Measurements from ENCODE around the gene RAI1.

Gene RAI1

DNA sequence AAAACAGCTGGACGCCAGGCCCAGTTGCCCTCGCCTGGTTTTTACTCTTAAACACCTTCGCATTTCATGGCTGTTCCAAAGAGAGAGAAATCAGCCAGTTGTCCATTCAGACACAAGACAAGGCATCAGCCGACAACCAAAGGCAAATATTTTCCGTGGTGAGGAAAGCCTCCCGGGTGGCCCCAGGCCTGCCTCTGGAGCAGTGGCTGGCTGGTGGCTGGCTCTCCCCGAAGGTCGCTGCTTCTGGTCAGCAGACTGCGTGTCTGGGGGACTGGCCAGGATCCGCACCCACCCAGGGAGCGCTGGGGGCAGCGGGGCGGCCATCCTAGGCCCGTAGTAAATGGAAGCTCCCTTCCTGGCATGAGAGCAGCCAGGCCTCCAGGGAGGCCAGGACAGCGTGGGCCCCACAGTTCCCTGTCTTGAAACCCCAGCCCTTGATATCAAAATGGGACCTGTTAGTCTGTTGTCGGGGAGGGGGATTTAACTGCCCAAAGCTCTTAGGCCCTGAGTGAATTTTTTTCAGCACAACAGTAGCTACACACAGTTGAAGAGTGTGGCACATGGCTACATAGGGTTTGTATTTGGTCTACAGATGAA lies 97.9 kb downstream of the RAI1 start:
- TF ChIP-seq, protein P1, sequence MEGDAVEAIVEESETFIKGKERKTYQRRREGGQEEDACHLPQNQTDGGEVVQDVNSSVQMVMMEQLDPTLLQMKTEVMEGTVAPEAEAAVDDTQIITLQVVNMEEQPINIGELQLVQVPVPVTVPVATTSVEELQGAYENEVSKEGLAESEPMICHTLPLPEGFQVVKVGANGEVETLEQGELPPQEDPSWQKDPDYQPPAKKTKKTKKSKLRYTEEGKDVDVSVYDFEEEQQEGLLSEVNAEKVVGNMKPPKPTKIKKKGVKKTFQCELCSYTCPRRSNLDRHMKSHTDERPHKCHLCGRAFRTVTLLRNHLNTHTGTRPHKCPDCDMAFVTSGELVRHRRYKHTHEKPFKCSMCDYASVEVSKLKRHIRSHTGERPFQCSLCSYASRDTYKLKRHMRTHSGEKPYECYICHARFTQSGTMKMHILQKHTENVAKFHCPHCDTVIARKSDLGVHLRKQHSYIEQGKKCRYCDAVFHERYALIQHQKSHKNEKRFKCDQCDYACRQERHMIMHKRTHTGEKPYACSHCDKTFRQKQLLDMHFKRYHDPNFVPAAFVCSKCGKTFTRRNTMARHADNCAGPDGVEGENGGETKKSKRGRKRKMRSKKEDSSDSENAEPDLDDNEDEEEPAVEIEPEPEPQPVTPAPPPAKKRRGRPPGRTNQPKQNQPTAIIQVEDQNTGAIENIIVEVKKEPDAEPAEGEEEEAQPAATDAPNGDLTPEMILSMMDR (IDR thresholded peaks at IDR 0.05; ENCODE audit: extremely low read depth, missing control alignments): no peak
- DNase-seq (ENCODE audit: low spot score): no peak

DNA sequence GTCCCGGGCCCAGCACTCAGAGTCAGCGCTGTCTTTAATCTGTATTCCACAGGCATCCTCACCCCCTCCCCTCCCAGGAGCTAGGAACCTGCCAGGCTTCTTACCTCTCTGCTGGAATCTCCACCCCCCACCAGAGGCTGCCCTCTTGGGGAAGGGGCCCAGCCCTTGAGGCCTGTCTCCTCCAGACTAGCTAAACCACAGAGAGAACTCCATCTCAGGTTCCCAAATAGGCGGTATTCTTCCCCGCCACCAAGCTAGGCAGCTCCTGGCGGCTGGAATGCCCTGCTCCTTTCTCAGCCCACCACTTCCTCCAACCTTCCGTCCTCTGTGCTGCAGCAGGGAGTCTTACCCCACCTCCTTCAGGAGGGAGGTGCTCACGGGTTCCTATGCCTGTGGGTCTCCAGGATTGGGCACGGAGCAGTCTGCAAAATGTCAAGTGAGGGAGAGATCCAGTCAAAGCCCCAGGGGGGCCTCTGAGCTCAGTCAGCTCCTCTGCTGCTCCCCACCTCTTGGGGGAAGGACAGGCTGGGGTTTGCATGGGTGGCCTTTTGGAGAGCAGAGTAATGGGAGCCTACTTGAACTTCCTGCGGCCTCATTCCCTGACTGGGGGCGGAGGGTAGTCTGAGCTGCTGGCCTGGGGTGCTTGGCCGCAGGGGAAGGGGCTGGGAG lies 99.8 kb downstream of the RAI1 start:
- DNase-seq (ENCODE audit: low spot score): no peak
- TF ChIP-seq, protein P1 (IDR thresholded peaks at IDR 0.05; ENCODE audit: extremely low read depth, missing control alignments): no peak

DNA sequence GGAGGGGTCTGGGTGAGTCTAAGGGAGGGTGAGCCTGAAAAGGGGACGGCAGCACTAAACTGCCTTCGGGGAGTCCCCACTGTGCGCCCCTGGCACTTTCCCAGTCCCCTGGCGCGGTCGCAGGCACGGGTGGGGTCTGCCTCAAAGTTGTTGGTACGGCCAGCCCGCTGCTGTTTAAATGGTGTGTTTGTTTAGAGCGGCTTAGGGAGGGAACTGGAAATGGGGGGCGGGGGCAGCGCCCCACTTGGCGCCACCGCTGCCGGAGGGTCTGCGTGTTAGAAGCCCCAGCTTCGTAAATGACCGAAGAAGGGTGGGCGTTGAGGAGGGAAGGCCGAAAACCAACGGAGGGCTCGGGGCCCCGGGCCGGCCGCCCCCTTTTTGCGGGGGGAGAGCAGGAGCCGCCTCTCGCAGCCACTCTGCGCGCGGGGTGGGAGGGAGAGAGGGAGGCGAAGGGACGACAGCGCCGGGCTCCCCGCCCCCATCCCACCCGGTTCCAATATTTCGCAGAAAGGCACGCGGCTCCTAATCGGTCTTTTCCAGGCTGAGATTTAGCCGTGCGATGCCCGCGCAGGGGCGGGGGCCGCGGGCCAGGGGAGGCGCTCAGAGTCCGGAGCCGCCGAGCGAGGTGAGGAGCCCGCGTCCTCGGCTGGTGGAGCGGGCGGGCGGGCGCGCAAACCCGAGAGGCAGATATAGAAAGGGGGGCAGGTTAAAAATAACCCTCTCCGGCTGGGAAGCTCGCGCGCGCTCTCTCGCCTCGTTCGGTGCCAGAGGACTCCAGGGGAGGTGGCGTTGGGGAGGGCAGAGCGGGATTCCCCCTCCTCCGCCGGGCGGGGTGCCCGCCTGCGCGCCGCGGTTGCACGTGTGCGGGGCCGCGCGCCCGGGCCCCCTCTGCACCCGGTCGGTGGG lies 100.6 kb downstream of the RAI1 start:
- peak; percentile 56 for DNase-seq (ENCODE audit: low spot score)
- TF ChIP-seq, protein P1 (IDR thresholded peaks at IDR 0.05; ENCODE audit: extremely low read depth, missing control alignments): no peak

DNA sequence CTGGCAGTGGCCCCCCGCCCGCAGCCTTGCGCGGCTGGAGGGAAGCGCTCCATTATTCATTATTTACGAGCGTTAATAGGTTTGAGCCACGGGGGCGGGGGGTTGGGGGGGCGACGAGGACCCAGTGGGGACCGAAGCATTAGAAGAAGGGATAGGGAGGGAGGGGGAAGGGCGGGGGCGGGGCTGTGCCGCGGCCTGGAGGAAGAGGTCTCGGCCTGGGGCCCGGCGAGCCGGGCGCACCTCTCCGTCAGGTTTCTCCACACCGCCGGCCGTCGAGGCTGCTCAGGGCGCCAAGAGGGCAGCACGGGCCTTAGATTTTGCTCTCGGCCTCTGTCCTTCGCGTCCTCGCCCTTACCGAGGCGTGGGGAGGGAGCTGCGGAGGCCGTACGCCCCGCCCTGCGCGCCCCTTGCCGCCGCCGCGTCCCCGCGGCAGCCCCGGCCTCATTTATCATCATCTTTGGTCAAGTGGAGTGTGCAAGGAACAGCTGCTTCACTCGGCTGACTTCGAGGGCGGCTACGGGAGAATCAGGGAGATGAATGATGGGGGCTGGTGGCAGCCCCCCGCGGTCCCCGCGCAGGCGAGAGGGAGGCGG lies 101.4 kb downstream of the RAI1 start:
- TF ChIP-seq, protein P1 (IDR thresholded peaks at IDR 0.05; ENCODE audit: extremely low read depth, missing control alignments): no peak
- peak; percentile 68 for DNase-seq (ENCODE audit: low spot score)

DNA sequence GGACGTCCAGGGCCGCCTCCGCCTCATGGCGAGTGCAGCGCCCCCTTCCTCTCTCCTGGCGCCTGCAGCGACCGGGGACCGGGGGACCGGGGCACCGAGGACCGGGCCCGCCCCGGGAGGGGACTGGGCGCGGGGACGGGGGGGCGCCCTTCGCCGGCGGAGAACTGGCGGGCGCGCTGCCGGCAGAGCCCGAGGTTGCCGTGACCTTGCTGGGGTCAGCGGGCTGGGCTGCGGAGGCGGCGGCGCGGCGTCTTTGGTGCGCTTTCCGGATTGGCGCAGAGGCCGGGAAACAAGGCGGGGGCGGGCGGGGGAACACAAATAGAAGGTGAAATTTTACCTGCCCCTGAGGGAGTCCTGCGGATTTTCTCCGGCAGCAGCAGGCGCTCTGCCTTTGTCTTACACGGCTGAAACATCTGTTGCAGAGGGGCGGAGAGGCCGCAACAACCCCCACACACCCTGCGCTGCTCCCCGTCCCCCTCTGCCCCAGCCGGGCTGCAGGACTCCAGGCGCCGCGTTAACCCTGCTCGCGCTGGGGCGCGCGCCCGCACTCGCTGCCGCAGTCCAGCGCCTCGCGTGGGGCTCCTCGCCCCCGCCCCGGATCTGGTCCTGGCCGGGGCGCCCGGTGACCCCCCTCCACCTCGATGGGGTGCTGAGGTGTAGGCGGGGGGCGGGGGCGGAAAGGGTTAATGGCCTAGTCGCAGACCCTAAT lies 102.0 kb downstream of the RAI1 start:
- TF ChIP-seq, protein P1 (IDR thresholded peaks at IDR 0.05; ENCODE audit: extremely low read depth, missing control alignments): peak; percentile 16
- DNase-seq (ENCODE audit: low spot score): peak; percentile 88

DNA sequence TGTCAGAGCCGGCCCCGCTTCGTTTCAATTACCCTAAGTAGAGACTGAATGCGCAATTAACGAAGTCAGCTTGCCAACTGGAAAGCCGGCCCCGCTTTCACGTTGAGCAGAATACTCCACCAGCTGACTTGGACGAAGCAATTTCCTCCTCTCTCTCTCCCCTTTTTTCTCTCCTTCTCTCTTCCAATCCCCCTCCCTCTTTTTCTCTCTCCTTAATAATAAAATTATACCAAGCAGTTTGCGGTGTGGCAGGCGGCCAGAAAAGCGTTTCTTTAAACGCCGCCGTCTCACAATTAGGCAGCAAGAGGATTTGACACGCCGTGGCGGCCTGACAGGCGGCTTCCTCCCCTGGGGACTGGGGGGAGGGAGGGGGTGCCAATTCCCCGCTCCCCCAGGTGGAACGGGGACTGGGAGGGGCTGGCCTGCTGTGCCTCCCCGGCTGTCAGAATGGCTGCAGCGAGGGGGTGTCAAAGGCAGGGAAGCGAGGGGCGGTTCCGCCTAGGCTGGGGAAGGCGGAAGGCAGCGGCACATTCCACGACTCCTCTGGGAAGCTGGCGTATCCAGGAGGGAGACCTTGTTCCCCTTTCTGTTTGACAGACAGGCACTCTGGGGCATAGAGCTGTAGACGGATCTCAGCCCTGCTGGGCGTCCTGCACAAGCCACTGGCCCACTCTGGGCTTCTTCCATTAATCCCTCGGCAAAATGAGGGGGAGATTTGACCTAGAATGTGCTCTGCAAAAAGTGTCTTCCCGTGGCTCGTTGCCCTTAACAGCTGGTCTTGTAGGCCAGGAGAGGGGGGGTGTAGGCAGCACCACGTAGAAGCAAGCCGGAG lies 102.8 kb downstream of the RAI1 start:
- TF ChIP-seq, protein P1 (IDR thresholded peaks at IDR 0.05; ENCODE audit: extremely low read depth, missing control alignments): no peak
- no peak for DNase-seq (ENCODE audit: low spot score)

Measured in GM20000 (cell line).